Panc1 (cell line): Measurements from ENCODE around the gene BRPF1. TPM values are rescaled to one million over a fixed set of nuclear protein-coding genes. Genes with fewer than 3 reads are reported as not detected.

Source experiments
- ATAC-seq: fragments of 200-7000 bp; cut with Tn5 transposase; 2 replicates; pipeline ENCODE4 v1.9.1; 2020; ENCODE audit warnings: mild to moderate bottlenecking, moderate library complexity
- BruUV-seq: library from RNA; stranded (reverse); fragments of 400-500 nt; replicated peaks from 2 replicates; lab custom pipeline; 2021; lab: Mats Ljungman, UMichigan
- CTCF ChIA-PET: fragments of 300-600 bp; sonication (Branson Sonifier 250); formaldehyde crosslinking; loops from one replicate; lab custom pipeline; 2022; ENCODE audit warnings: antibody characterized with exemption; lab: Charles Lee
- POLR2A ChIA-PET: fragments of 300-600 bp; sonication (Branson Sonifier 250); formaldehyde crosslinking; loops from one replicate; lab custom pipeline; 2022; ENCODE audit warnings: antibody characterized with exemption; lab: Charles Lee
- DNase-seq: peaks from one replicate; pipeline ENCODE4 v3.0.0-alpha.2; 2010; ENCODE audit warnings: low read depth, low spot score
- H3K27ac ChIP-seq: 2 replicates; pipeline ENCODE4 v1.5.1; 2011; ENCODE audit warnings: mild to moderate bottlenecking, low read length, inconsistent platforms
- H3K27me3 ChIP-seq: fragments of 200-500 bp; sonication (Bioruptor generic); 2 replicates; pipeline ENCODE4 v1.6.0; 2014; ENCODE audit warnings: low read length, inconsistent platforms; ENCODE audit not compliant: control insufficient read depth, insufficient read depth
- H3K36me3 ChIP-seq: fragments of 200-500 bp; sonication (Bioruptor generic); 2 replicates; pipeline ENCODE4 v1.5.1; 2014; ENCODE audit warnings: inconsistent platforms, mild to moderate bottlenecking, low read length, moderate library complexity; ENCODE audit not compliant: control insufficient read depth, insufficient read depth
- H3K4me1 ChIP-seq: 2 replicates; pipeline ENCODE4 v1.5.1; 2011; ENCODE audit warnings: inconsistent platforms, mild to moderate bottlenecking, low read length, moderate library complexity; ENCODE audit not compliant: control insufficient read depth, insufficient read depth
- H3K4me3 ChIP-seq, 2 experiments: 2 replicates each; pipeline ENCODE4 v1.5.1; 2011 to 2012; ENCODE audit warnings: low read depth in 2 of 2, low read length in 2 of 2, mild to moderate bottlenecking in 2 of 2, inconsistent platforms in 1 of 2, moderate library complexity in 1 of 2
- H3K9me3 ChIP-seq: fragments of 200-500 bp; sonication (Bioruptor generic); 2 replicates; pipeline ENCODE4 v1.5.1; 2014; ENCODE audit warnings: low read depth, mild to moderate bottlenecking, inconsistent platforms, low read length, moderate library complexity; ENCODE audit not compliant: control insufficient read depth, insufficient read depth
- POLR2AphosphoS5 ChIP-seq: IDR thresholded peaks from 2 replicates; pipeline ENCODE4 v1.6.1; 2012; ENCODE audit warnings: mild to moderate bottlenecking, low read depth, low read length, moderate library complexity
- SIN3A ChIP-seq: IDR thresholded peaks from 2 replicates; pipeline ENCODE4 v1.6.1; 2012; ENCODE audit warnings: low read depth, mild to moderate bottlenecking, low read length, moderate library complexity, borderline replicate concordance; ENCODE audit not compliant: insufficient read depth
- TCF7L2 ChIP-seq: IDR thresholded peaks from 2 replicates; pipeline ENCODE4 v1.6.1; 2011; ENCODE audit warnings: mild to moderate bottlenecking, low read depth, low read length, inconsistent platforms
- in situ Hi-C: cut with HindIII; loops from 2 replicates; pipeline ENCODE4 v1.10.0; 2016; ENCODE audit warnings: low sequenced_read_pairs, low pct_unique_long_range_greater_than_20kb
- intact Hi-C: fragments of 100-400 bp; cut with micrococcal nuclease; formaldehyde crosslinking; loops from one replicate; pipeline ENCODE4 v1.10.0; 2022; ENCODE audit not compliant: unreplicated experiment
- total RNA-seq: library from RNA; stranded (reverse); gene quantifications from one replicate; pipeline ENCODE4 v1.2.1, GENCODE V29; 2021; ENCODE audit not compliant: unreplicated experiment
- TF ChIP-seq, protein P1 (sequence below): fragments of 450-650 bp; IDR thresholded peaks from 2 replicates; pipeline ENCODE4 v1.5.1; 2017; ENCODE audit warnings: mild to moderate bottlenecking
- TF ChIP-seq, protein P2 (sequence below), 2 experiments: IDR thresholded peaks; 2 replicates each; pipeline ENCODE4 v1.6.1; 2011 to 2012; ENCODE audit warnings: low read depth in 2 of 2, control low read depth in 1 of 2, low read length in 1 of 2, mild to moderate bottlenecking in 1 of 2, moderate library complexity in 1 of 2; ENCODE audit not compliant: insufficient read depth in 1 of 2

Gene BRPF1
- total RNA-seq, 1 experiment from 2014 or later, result 17.4 TPM

DNA sequence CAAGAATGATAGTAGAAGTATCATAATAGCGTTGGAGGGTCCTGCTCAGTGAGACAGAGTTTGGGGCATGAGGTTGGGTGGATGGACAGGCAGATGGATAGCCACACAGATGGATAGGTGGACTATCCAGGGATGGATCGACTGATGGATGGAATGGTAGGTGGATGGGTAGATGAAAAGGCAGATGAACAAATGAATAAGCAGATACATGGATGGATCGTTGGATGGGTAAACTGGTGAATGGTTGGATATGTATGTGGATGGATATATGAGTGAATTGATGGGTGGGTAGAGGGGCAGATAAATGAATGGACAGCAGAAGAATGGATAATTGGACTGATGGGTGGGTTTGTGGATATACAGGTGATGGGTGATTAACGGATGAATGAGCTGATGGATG lies 18.4 kb upstream of the BRPF1 start:
- peaks cover 4% of the 10 kb centered on the region for H3K27me3 ChIP-seq
- 0 out of 2 replicates have a peak, but pooled peaks cover 4% of the 10 kb centered on the region for H3K4me1 ChIP-seq
- CTCF ChIA-PET, result no interaction called here
- H3K4me3 ChIP-seq, result no peak overlapping the region
- no peaks in the 10 kb centered on the region for H3K36me3 ChIP-seq
- no peak overlapping the region for H3K27ac ChIP-seq
- intact Hi-C loops (no loop called here), in situ Hi-C loops (no loop called here)
- TF ChIP-seq SIN3A, result no peak
- TF ChIP-seq, protein P1, sequence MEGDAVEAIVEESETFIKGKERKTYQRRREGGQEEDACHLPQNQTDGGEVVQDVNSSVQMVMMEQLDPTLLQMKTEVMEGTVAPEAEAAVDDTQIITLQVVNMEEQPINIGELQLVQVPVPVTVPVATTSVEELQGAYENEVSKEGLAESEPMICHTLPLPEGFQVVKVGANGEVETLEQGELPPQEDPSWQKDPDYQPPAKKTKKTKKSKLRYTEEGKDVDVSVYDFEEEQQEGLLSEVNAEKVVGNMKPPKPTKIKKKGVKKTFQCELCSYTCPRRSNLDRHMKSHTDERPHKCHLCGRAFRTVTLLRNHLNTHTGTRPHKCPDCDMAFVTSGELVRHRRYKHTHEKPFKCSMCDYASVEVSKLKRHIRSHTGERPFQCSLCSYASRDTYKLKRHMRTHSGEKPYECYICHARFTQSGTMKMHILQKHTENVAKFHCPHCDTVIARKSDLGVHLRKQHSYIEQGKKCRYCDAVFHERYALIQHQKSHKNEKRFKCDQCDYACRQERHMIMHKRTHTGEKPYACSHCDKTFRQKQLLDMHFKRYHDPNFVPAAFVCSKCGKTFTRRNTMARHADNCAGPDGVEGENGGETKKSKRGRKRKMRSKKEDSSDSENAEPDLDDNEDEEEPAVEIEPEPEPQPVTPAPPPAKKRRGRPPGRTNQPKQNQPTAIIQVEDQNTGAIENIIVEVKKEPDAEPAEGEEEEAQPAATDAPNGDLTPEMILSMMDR, result no peak
- TF ChIP-seq POLR2AphosphoS5, result no peak
- TF ChIP-seq, protein P2, sequence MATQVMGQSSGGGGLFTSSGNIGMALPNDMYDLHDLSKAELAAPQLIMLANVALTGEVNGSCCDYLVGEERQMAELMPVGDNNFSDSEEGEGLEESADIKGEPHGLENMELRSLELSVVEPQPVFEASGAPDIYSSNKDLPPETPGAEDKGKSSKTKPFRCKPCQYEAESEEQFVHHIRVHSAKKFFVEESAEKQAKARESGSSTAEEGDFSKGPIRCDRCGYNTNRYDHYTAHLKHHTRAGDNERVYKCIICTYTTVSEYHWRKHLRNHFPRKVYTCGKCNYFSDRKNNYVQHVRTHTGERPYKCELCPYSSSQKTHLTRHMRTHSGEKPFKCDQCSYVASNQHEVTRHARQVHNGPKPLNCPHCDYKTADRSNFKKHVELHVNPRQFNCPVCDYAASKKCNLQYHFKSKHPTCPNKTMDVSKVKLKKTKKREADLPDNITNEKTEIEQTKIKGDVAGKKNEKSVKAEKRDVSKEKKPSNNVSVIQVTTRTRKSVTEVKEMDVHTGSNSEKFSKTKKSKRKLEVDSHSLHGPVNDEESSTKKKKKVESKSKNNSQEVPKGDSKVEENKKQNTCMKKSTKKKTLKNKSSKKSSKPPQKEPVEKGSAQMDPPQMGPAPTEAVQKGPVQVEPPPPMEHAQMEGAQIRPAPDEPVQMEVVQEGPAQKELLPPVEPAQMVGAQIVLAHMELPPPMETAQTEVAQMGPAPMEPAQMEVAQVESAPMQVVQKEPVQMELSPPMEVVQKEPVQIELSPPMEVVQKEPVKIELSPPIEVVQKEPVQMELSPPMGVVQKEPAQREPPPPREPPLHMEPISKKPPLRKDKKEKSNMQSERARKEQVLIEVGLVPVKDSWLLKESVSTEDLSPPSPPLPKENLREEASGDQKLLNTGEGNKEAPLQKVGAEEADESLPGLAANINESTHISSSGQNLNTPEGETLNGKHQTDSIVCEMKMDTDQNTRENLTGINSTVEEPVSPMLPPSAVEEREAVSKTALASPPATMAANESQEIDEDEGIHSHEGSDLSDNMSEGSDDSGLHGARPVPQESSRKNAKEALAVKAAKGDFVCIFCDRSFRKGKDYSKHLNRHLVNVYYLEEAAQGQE (IDR thresholded peaks at IDR 0.05; ENCODE audit: insufficient read depth in 1 of 2, low read depth in 2 of 2, low read length in 1 of 2), result no peak
- no peak for TF ChIP-seq TCF7L2
- no TSS peak for BruUV-seq
- no peak for DNase-seq
- POLR2A ChIA-PET, result no interaction called here
- no peaks in the 10 kb centered on the region for H3K9me3 ChIP-seq
- ATAC-seq, result no peak

DNA sequence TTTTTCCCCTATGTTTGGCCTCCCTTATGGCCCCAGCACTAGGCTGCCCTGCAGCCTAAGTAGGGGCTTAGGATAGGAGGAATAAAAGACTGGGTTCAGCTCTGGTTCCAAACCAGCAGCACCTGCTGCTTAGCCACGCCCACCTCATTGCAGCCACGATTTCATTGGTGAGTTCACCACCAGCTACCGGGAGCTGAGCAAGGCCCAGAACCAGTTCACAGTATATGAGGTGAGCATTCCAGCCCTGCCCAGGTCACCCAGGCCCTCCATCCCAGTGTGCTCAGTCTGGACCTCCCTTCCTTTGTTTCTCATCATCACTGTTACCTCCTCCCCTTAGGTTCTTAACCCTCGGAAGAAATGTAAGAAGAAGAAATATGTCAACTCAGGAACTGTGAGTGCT lies 16.4 kb upstream of the BRPF1 start:
- Histone ChIP-seq H3K9me3 (no peaks in the 10 kb centered on the region), H3K27ac (no peak overlapping the region), H3K27me3 (peaks cover 4% of the 10 kb centered on the region), H3K36me3 (no peaks in the 10 kb centered on the region), H3K4me3 (no peak overlapping the region), H3K4me1 (0 out of 2 replicates have a peak, but pooled peaks cover 4% of the 10 kb centered on the region)
- no peak for DNase-seq
- POLR2A ChIA-PET, result no interaction called here
- intact Hi-C loops, result no loop called here
- TF ChIP-seq SIN3A, result no peak
- TF ChIP-seq, protein P2 (IDR thresholded peaks at IDR 0.05; ENCODE audit: insufficient read depth in 1 of 2, low read depth in 2 of 2, low read length in 1 of 2), result no peak
- no peak for TF ChIP-seq POLR2AphosphoS5
- TF ChIP-seq, protein P1, result no peak
- no peak for TF ChIP-seq TCF7L2
- ATAC-seq, result 0 out of 2 replicates have a peak, but pooled peaks have one; percentile 37
- in situ Hi-C loops, result no loop called here
- CTCF ChIA-PET, result no interaction called here
- BruUV-seq, result no TSS peak
